Testis (tissue), 3 donors: ENCODE measurements around the gene POLDIP3. TPM values are rescaled to one million over a fixed set of nuclear protein-coding genes. Genes with fewer than 3 reads are reported as not detected.
"Not testable (repeated sequence)": the region's sequence is repeated elsewhere in the genome, so short reads cannot be mapped to it uniquely, and the experiment has no call there.

Experiments
- DNase-seq: peaks from one replicate; pipeline ENCODE4 v3.0.0-alpha.2; 2019
- H3K27ac ChIP-seq, 2 donors: fragments of 200-600 bp; sonication (generic); one replicate each; pipeline ENCODE4 v1.5.1; 2019
- H3K27me3 ChIP-seq: fragments of 200-600 bp; sonication (generic); one replicate; pipeline ENCODE4 v1.5.1; 2019
- H3K36me3 ChIP-seq: fragments of 200-600 bp; sonication (generic); one replicate; pipeline ENCODE4 v1.5.1; 2017; ENCODE audit warnings: low read depth; ENCODE audit errors: missing control alignments
- H3K4me1 ChIP-seq: fragments of 200-600 bp; sonication (generic); one replicate; pipeline ENCODE4 v1.5.1; 2019
- H3K4me3 ChIP-seq, 2 donors: fragments of 200-600 bp; sonication (generic); one replicate each; pipeline ENCODE4 v1.5.1; 2017 to 2019
- H3K9me3 ChIP-seq: fragments of 200-600 bp; sonication (generic); one replicate; pipeline ENCODE4 v1.5.1; 2017
- POLR2A ChIP-seq: fragments of 450-650 bp; IDR thresholded peaks from one replicate; pipeline ENCODE4 v1.6.1; 2017; ENCODE audit warnings: antibody characterized with exemption, mild to moderate bottlenecking, moderate library complexity
- WGBS, 2 donors: methylation state at CpG; one replicate each; pipeline ENCODE4 v1.1.5; 2018; 5-methylcytosine and 5-hydroxymethylcytosine counted together
- intact Hi-C: fragments of 100-400 bp; cut with DNase I; formaldehyde crosslinking; loops from one replicate; pipeline ENCODE4 v1.15.1; 2023; ENCODE audit warnings: low total_unique reads
- polyA plus RNA-seq: library from polyadenylated mRNA; stranded (reverse); fragments of 350-450 nt; fragmentation: Illumina TruSeq; extraction: RNeasy Lipid Tissue Mini Kit (QIAGEN cat#74804); gene quantifications from one replicate; pipeline ENCODE4 v1.2.3, GENCODE V29; 2014; ENCODE audit warnings: low read depth, low replicate concordance; ENCODE audit not compliant: insufficient read depth
- total RNA-seq, 2 donors: library from RNA; depleted of rRNA; stranded (reverse); fragments of >200 nt; gene quantifications; one replicate each; pipeline ENCODE4 v1.2.3, GENCODE V29; 2016
- TF ChIP-seq, protein P1 (sequence below), 3 experiments: fragments of 450-650 bp in 2 of 3; fragments of 200-600 bp in 1 of 3; sonication (generic) in 1 of 3; IDR thresholded peaks; one replicate each; pipeline ENCODE4 v1.5.1; 2016 to 2019; ENCODE audit warnings: antibody characterized with exemption in 3 of 3, mild to moderate bottlenecking in 2 of 3, moderate library complexity in 1 of 3

Gene POLDIP3
- total and polyA plus RNA-seq, 3 donors from 2014 or later, result 57.5 to 76.9 (median 60.5) TPM

DNA sequence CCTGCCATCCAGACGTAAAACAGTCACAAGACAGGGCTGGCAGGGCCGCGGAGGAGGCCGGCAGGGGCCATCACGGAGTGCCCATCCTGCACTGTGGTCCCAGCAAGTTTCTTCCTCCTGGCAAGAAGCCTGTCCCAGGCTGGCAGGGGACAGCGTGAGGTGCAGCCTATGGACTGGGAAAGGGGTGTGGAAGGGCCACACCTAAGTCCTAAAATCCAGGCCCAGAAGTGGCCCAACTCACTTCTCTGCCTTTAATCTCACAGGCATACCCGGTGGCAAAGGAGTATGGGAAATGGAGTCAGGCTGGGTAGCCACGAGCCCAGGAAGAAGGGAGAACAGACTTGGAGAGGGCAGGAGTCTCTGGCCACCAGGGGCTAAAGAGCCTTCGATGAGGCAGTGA is 44.1 kb downstream of the POLDIP3 start:
- H3K27ac ChIP-seq, H3K27me3 ChIP-seq, intact Hi-C loops, DNase-seq, H3K4me1 ChIP-seq, H3K36me3 ChIP-seq, H3K9me3 ChIP-seq, H3K4me3 ChIP-seq: not testable (repeated sequence)
- 80 to 86% methylated on average over 9 of the region's 9 CpGs for WGBS, 2 donors

DNA sequence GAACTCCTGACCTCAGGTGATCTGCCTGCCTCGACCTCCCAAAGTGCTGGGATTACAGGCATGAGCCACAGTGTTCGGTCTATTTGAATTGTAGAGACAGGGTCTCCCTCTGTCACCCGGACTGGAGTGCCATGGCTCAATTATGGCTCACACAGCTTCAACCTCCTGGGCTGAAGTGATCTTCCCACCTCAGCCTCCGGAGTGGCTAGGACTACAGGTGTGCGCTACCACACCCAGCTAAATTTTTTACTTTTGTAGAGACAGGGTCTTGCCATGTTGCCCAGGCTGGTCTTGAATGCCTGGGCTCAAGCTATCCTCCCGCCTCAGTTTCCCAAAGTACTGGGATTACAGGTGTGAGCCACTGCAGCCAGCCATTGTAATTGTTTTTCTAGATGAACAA is 46.7 kb downstream of the POLDIP3 start:
- 94% methylated on average over 4 of the region's 6 CpGs; no CpG with 5 or more reads in 1 of the 2 donors for WGBS, 2 donors
- H3K36me3 ChIP-seq, H3K27ac ChIP-seq, H3K9me3 ChIP-seq, DNase-seq, H3K4me3 ChIP-seq, intact Hi-C loops, H3K4me1 ChIP-seq, H3K27me3 ChIP-seq: not testable (repeated sequence)

DNA sequence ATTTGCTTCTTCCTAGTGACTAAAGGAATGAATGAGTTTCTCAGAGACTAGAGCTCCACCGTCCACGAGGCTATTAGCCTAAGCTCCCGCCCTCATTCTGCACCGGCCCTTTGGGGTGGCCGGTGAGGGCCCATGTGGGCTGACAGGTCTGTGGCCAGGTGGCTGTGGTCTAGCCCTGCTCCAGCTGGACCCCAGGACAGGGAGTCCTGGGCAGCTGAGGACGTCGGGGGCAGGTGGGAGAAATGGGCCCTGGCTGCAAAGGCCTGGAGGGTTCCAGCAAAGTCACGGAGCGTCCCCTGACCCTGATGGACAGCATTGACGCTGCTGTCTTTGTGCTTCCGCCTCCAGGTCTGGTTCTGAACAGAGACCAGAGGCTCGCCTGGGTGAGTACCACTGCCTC is 48.7 kb downstream of the POLDIP3 start:
- TF ChIP-seq, protein P1, sequence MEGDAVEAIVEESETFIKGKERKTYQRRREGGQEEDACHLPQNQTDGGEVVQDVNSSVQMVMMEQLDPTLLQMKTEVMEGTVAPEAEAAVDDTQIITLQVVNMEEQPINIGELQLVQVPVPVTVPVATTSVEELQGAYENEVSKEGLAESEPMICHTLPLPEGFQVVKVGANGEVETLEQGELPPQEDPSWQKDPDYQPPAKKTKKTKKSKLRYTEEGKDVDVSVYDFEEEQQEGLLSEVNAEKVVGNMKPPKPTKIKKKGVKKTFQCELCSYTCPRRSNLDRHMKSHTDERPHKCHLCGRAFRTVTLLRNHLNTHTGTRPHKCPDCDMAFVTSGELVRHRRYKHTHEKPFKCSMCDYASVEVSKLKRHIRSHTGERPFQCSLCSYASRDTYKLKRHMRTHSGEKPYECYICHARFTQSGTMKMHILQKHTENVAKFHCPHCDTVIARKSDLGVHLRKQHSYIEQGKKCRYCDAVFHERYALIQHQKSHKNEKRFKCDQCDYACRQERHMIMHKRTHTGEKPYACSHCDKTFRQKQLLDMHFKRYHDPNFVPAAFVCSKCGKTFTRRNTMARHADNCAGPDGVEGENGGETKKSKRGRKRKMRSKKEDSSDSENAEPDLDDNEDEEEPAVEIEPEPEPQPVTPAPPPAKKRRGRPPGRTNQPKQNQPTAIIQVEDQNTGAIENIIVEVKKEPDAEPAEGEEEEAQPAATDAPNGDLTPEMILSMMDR (IDR thresholded peaks at IDR 0.05), result no peak
- no peak for TF ChIP-seq POLR2A
- intact Hi-C loops, result no loop called here
- H3K4me1 ChIP-seq, result peaks cover 15% of the 10 kb centered on the region
- no peak overlapping the region for H3K27ac ChIP-seq
- H3K27me3 ChIP-seq, result no peaks in the 10 kb centered on the region
- H3K4me3 ChIP-seq, result no peak overlapping the region
- no peaks in the 10 kb centered on the region for H3K36me3 ChIP-seq
- no peaks in the 10 kb centered on the region for H3K9me3 ChIP-seq
- no peak for DNase-seq
- WGBS, 2 donors, result 96 to 98% methylated on average over 8 to 12 of the region's 12 CpGs

DNA sequence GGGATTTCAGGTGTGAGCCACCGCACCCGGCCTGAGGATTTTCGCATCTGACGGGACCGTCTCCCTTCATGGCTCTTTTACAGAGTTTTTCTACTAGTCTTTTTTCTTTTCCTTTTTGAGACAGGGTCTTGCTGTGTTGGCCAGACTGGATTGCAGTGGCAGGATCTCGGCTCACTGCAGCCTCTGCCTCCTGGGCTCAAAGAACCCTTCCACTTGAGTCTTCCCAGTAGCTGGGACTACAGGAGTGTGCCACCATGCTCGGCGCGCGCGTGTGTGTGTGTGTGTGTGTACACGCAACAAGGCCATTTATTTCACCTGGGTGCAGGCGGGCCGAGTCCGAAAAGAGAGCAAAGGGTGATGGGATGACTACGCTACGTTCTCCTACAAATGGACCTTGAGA is 50.0 kb downstream of the POLDIP3 start:
- TF ChIP-seq, protein P1 (IDR thresholded peaks at IDR 0.05), result no peak
- TF ChIP-seq POLR2A, result no peak
- 98 to 99% methylated on average over 16 to 17 of the region's 17 CpGs for WGBS, 2 donors
- Histone ChIP-seq H3K4me3 (no peak overlapping the region), H3K27me3 (no peaks in the 10 kb centered on the region), H3K27ac (no peak overlapping the region), H3K4me1 (peaks cover 15% of the 10 kb centered on the region), H3K9me3 (no peaks in the 10 kb centered on the region), H3K36me3 (no peaks in the 10 kb centered on the region)
- DNase-seq, result no peak
- intact Hi-C loops, result no loop called here

DNA sequence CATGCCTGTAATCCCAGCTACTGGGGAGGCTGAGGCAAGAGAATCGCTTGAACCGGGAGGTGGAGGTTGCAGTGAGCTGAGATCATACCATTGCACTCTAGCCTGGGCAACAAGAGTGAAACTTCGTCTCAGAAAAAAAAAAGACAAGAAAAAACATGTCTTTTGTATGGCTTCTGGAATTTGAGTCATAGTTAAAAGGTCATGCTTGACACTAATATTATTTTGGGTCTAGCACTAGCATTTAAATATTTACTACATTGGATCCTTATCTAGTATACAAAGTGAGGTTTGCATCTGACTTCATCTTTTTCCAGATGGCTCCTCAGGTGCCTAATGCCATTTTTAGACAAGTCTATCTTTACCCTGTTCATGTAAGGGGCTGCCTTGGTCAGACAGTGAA is 50.7 kb downstream of the POLDIP3 start:
- 89 to 93% methylated on average over 3 of the region's 3 CpGs for WGBS, 2 donors
- intact Hi-C loops, H3K27ac ChIP-seq, H3K4me3 ChIP-seq, DNase-seq, H3K9me3 ChIP-seq, H3K36me3 ChIP-seq, H3K27me3 ChIP-seq: not testable (repeated sequence)
- H3K4me1 ChIP-seq, result peaks cover 15% of the 10 kb centered on the region

DNA sequence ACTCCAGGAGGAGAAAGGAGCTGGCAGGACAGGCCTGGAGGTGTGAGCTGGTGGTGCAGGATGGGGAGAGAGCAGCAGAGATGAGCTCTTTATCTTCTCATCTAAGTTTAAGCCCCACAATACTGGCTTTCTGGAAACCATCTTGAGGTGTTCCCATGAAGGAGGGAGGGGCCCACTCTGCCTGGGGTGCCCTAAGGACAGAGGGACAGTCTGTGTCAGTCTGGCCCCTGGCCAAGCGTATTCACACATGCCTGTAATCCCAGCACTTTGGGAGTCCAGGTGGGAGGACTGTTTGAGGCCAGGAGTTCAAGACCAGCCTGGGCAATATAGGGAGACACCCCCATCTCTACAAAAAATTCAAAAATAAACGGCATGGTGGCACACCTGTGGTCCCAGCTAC is 52.0 kb downstream of the POLDIP3 start:
- no peak overlapping the region for H3K4me3 ChIP-seq
- H3K9me3 ChIP-seq, result no peaks in the 10 kb centered on the region
- peak overlapping the region; percentile 20 to 59 for H3K27ac ChIP-seq
- peaks cover 15% of the 10 kb centered on the region for H3K4me1 ChIP-seq
- no peaks in the 10 kb centered on the region for H3K27me3 ChIP-seq
- intact Hi-C loops, result no loop called here
- WGBS, 2 donors, result 59 to 80% methylated on average over 2 of the region's 2 CpGs
- no peaks in the 10 kb centered on the region for H3K36me3 ChIP-seq
- TF ChIP-seq, protein P1 (IDR thresholded peaks at IDR 0.05), result no peak
- no peak for TF ChIP-seq POLR2A
- no peak for DNase-seq
